Measurements from ENCODE around the gene FITM1.

The FITM1 gene

GRCh38 chr14:24130380-24130716 lies at the start of gene FITM1:
FITM1 (plus strand) TSS chr14:24130659; CDS start chr14:24131564, 905 bp downstream.
- no peak for DNase-seq (ENCODE audit: low spot score)

- peak; percentile 86 for DNase-seq (ENCODE audit: low spot score)
Measured at GRCh38 chr14:24080888-24081738, 49.3 kb upstream of the FITM1 start.

- DNase-seq (ENCODE audit: low spot score) = no peak
Measured at GRCh38 chr14:24081739-24082211, 48.7 kb upstream of the FITM1 start.

GRCh38 chr14:24082411-24083080 lies 47.9 kb upstream of the FITM1 start:
- DNase-seq (ENCODE audit: low spot score) = no peak

- no peak for DNase-seq (ENCODE audit: low spot score)
Measured at GRCh38 chr14:24083462-24083861, 47.0 kb upstream of the FITM1 start.

- no peak for DNase-seq (ENCODE audit: low spot score)
Measured at GRCh38 chr14:24084440-24084839, 46.0 kb upstream of the FITM1 start.

GRCh38 chr14:24085215-24085614 lies 45.2 kb upstream of the FITM1 start:
- DNase-seq (ENCODE audit: low spot score) = peak; percentile 51

GRCh38 chr14:24086193-24086955 lies 44.1 kb upstream of the FITM1 start:
- DNase-seq (ENCODE audit: low spot score) = peak; percentile 75

GRCh38 chr14:24087004-24087403 lies 43.5 kb upstream of the FITM1 start:
- DNase-seq (ENCODE audit: low spot score) = no peak

- DNase-seq (ENCODE audit: low spot score) = no peak
Measured at GRCh38 chr14:24088095-24088494, 42.4 kb upstream of the FITM1 start.

GRCh38 chr14:24089890-24090289 lies 40.6 kb upstream of the FITM1 start:
- no peak for DNase-seq (ENCODE audit: low spot score)

GRCh38 chr14:24092110-24092504 lies 38.4 kb upstream of the FITM1 start:
- no peak for DNase-seq (ENCODE audit: low spot score)

- DNase-seq (ENCODE audit: low spot score) = no peak
Measured at GRCh38 chr14:24092505-24093206, 37.8 kb upstream of the FITM1 start.

GRCh38 chr14:24093207-24093900 lies 37.1 kb upstream of the FITM1 start:
- no peak for DNase-seq (ENCODE audit: low spot score)

GRCh38 chr14:24093901-24094840 lies 36.3 kb upstream of the FITM1 start, which contains the start of gene PCK2:
PCK2 (plus strand) TSS chr14:24094311; CDS start chr14:24094406, 95 bp downstream.
- peak; percentile 96 for DNase-seq (ENCODE audit: low spot score)

GRCh38 chr14:24094841-24095270 lies 35.6 kb upstream of the FITM1 start:
- DNase-seq (ENCODE audit: low spot score) = no peak

GRCh38 chr14:24095271-24096068 lies 35.0 kb upstream of the FITM1 start:
- peak; percentile 68 for DNase-seq (ENCODE audit: low spot score)

- no peak for DNase-seq (ENCODE audit: low spot score)
Measured at GRCh38 chr14:24096545-24097181, 33.8 kb upstream of the FITM1 start.
